BJ (cell line): ENCODE data around the gene AP2B1. TPM values are rescaled to one million over a fixed set of nuclear protein-coding genes. Genes with fewer than 3 reads are reported as not detected.

Source experiments
- CTCF ChIA-PET: fragments of 350-600 bp; formaldehyde crosslinking; extraction: SDS; loops from one replicate; lab custom pipeline; 2021; ENCODE audit warnings: antibody characterized with exemption, inconsistent platforms; lab: Yijun Ruan, JAX
- POLR2A ChIA-PET: fragments of 300-600 bp; sonication (Branson Sonifier 250); formaldehyde crosslinking; extraction: SDS; loops from one replicate; lab custom pipeline; 2021; ENCODE audit warnings: antibody characterized with exemption; lab: Charles Lee
- DNase-seq: peaks from one replicate; pipeline ENCODE4 v3.0.0-alpha.2; 2011; ENCODE audit warnings: low read depth
- H3K27me3 ChIP-seq: 2 replicates; pipeline ENCODE4 v1.6.0; 2011; ENCODE audit warnings: low read length; ENCODE audit not compliant: control insufficient read depth, insufficient read depth
- H3K36me3 ChIP-seq: 2 replicates; pipeline ENCODE4 v1.5.1; 2011; ENCODE audit warnings: low read length; ENCODE audit not compliant: control insufficient read depth, insufficient read depth
- H3K4me3 ChIP-seq: 2 replicates; pipeline ENCODE4 v1.5.1; 2011; ENCODE audit warnings: low read depth, mild to moderate bottlenecking, control low read depth, low read length
- polyA plus RNA-seq: library from polyadenylated mRNA; depleted of rRNA; stranded (reverse); fragments of >200 nt; gene quantifications from 2 replicates; pipeline ENCODE4 v1.2.3, GENCODE V29; 2011
- TF ChIP-seq, protein P1 (sequence below): IDR thresholded peaks from 2 replicates; pipeline ENCODE4 v1.5.1; 2011; ENCODE audit warnings: low read depth, mild to moderate bottlenecking, control low read depth, inconsistent platforms, low read length, moderate library complexity; ENCODE audit not compliant: insufficient read depth

The AP2B1 gene
- polyA plus RNA-seq, 1 experiment = 122 TPM

DNA sequence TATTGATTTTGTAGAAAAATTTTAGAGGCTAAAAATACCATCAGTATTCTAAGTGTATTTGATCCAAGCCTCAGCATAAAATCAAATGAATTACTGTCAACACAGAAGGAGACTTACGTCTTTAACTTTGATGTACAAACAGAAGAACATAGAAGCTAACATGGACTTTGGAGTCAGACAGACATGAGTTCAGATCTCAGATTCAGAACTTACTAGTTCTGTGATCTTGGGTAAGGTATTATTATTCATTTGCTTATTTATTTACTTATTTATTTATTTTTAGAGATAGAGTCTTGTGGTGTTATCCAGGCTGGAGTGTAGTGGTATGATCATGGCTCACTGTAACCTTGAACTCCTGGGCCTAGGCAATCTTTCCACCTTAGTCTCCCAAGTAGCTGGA, 45.7 kb upstream of the AP2B1 start:
- no peaks in the 10 kb centered on the region for H3K36me3 ChIP-seq
- no peak overlapping the region for H3K4me3 ChIP-seq
- ChIA-PET CTCF (interaction anchor here (0.5 to 14.2 kb wide), 5 partner anchors 8 to 370 kb away, joined by 3 to 195 read pairs (median 7); no protein-coding TSS in a partner anchor), POLR2A (no interaction called here)
- peaks cover 3% of the 10 kb centered on the region; the same call in 1 of the 2 replicates for H3K27me3 ChIP-seq
- TF ChIP-seq, protein P1, sequence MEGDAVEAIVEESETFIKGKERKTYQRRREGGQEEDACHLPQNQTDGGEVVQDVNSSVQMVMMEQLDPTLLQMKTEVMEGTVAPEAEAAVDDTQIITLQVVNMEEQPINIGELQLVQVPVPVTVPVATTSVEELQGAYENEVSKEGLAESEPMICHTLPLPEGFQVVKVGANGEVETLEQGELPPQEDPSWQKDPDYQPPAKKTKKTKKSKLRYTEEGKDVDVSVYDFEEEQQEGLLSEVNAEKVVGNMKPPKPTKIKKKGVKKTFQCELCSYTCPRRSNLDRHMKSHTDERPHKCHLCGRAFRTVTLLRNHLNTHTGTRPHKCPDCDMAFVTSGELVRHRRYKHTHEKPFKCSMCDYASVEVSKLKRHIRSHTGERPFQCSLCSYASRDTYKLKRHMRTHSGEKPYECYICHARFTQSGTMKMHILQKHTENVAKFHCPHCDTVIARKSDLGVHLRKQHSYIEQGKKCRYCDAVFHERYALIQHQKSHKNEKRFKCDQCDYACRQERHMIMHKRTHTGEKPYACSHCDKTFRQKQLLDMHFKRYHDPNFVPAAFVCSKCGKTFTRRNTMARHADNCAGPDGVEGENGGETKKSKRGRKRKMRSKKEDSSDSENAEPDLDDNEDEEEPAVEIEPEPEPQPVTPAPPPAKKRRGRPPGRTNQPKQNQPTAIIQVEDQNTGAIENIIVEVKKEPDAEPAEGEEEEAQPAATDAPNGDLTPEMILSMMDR = no peak
- DNase-seq = no peak

DNA sequence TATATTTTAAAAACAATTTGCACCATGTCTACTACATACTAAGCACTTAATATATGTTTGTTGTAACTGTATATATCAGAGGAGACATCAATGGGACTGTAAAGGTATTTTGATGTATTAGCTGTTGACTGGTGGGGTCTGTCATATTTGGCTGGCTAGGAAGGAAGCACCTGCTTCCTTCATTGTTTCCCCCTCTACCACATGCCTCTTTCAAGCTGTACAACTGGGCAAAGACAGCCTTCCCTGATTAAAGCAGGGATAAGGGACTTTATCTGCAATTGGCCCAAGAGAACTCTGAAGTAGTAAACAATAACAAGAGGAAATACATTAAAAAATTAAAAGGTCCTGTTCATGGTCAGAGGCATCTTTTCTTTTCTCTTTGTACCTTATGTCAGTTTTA, 44.1 kb upstream of the AP2B1 start:
- TF ChIP-seq, protein P1 = no peak
- no peak overlapping the region for H3K4me3 ChIP-seq
- ChIA-PET CTCF (interaction anchor here (1.3 to 14.2 kb wide), 3 partner anchors 10 to 370 kb away, joined by 3 to 195 read pairs (median 7); no protein-coding TSS in a partner anchor), POLR2A (no interaction called here)
- H3K27me3 ChIP-seq = peaks cover 5% of the 10 kb centered on the region; the same call in 1 of the 2 replicates
- no peak for DNase-seq
- H3K36me3 ChIP-seq = no peaks in the 10 kb centered on the region

DNA sequence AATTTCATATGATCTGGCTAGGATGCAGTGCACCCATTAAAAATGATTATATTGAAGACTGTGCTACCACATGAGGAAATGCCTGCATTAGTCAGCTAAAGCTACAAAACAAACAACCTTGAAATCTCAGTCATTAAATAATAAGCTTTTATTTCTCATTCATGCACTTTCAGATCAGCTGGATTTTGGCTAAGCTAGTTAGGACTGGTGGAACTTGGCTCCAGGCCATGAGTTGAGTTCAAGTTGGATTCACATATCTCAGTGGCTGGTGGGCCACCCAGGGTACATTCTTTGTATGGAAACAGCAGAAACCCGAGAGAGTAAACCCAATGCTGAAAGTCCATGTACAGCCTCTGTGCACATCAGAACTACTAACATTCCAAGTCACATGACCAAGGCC, 43.3 kb upstream of the AP2B1 start:
- DNase-seq = no peak
- H3K27me3 ChIP-seq = peaks cover 5% of the 10 kb centered on the region; the same call in 1 of the 2 replicates
- TF ChIP-seq, protein P1 = no peak
- no peak overlapping the region for H3K4me3 ChIP-seq
- POLR2A ChIA-PET = no interaction called here
- H3K36me3 ChIP-seq = no peaks in the 10 kb centered on the region
- CTCF ChIA-PET = no interaction called here

DNA sequence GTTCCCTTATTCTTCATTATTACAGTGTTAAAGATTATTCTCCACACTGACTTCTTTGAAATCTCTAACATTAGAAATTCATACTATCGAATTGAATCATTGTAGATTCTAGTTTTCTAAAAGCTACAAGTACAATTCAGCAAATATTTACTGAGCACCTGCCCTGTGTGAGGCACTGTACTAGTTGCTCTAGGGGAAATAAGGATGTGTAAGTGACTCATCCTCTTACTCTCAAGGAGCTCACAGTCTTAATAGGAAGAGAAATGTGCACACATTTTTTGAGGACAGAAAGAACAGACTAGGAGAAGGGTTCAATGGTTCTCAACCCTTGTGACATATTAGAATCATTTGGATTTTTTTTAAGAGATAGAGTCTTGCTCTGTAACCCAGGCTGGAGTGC, 42.0 kb upstream of the AP2B1 start:
- Histone ChIP-seq H3K36me3 (no peaks in the 10 kb centered on the region), H3K4me3 (no peak overlapping the region), H3K27me3 (peaks cover 5% of the 10 kb centered on the region; the same call in 1 of the 2 replicates)
- ChIA-PET CTCF (interaction anchor here (0.9 to 1.0 kb wide), 2 partner anchors 9 to 202 kb away, joined by 3 read pairs; no protein-coding TSS in a partner anchor), POLR2A (no interaction called here)
- no peak for DNase-seq
- TF ChIP-seq, protein P1 = no peak

DNA sequence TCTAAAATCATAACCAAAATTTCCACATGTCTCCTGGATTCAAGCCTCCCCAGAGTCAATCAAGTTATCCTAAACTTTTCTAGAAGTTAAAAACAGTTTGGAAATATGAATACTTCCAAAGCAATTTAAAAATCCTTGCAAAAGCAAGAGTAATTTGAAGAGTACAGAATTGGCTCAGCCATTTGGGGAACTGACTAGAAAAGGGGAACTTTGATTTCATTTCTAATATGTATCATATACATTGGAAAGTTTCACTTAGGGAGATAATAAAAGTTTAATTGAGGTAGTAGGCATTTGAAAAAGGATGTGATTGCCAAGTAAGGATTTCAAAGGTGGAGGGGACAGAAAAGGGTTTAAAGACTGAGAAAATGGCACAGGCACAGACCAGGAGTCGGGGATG, 40.6 kb upstream of the AP2B1 start:
- no peaks in the 10 kb centered on the region for H3K36me3 ChIP-seq
- TF ChIP-seq, protein P1 = no peak
- H3K27me3 ChIP-seq = peaks cover 5% of the 10 kb centered on the region; the same call in 1 of the 2 replicates
- H3K4me3 ChIP-seq = no peak overlapping the region
- POLR2A ChIA-PET = no interaction called here
- no peak for DNase-seq
- CTCF ChIA-PET = no interaction called here
